ENCODE data around the gene OR52N4. TPM values are rescaled to one million over a fixed set of nuclear protein-coding genes. Genes with fewer than 3 reads are reported as not detected.

The OR52N4 gene
- total and polyA plus RNA-seq, 2 of the 8 experiments (the other 6 are each of a cell fraction or from before 2014, with no cell fraction given): 3.7 TPM; not detected in 1

DNA sequence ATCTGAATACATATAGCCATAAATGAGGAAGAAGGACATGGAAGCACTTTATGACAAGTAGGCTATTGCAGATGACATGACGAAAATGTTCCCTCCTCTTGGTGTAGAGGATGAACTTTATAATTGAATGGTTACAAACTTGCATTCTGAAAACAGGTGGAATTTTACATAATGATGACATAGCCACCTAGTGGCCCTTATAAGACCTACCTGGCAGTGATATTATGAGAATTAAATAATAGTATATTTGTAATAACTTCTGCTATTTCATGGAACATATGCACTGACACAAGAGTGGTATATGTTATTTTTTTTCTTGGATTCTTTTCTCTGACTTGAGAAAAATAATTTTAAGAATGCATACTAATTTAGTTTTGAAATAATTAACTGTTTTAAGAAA is 41.5 kb upstream of the OR52N4 start:
- Histone ChIP-seq H3K79me1 (ENCODE audit: low read depth, low read length) (no peaks in the 10 kb centered on the region), H3K4me1 (replicated peaks in 1 of 4; ENCODE audit: control insufficient read depth in 3 of 4, insufficient read depth in 4 of 4, low read length in 3 of 4) (no peaks in the 10 kb centered on the region), H2AFZ (ENCODE audit: low read length) (no peak overlapping the region), H3K4me2 (ENCODE audit: insufficient read depth in 1 of 2, low read depth in 2 of 2, low read length in 2 of 2) (no peak overlapping the region), H3K4me3 (ENCODE audit: extremely low read depth in 1 of 4, insufficient read depth in 2 of 4, low read depth in 3 of 4, low read length in 4 of 4) (no peak overlapping the region), H4K20me1 (replicated peaks in 1 of 2; ENCODE audit: control insufficient read depth in 1 of 2, insufficient read depth in 2 of 2, low read length in 2 of 2) (no peaks in the 10 kb centered on the region), H3K9ac (replicated peaks in 1 of 4; ENCODE audit: extremely low read depth in 1 of 4, low read depth in 3 of 4, low read length in 3 of 4) (no peak overlapping the region), H3K23ac (ENCODE audit: insufficient read length) (no peak overlapping the region), H2BK12ac (ENCODE audit: low read depth, low read length) (no peak overlapping the region), H3K9me3 (ENCODE audit: insufficient read depth in 2 of 2, low read depth in 1 of 2, low read length in 1 of 2) (no peaks in the 10 kb centered on the region), H3K18ac (ENCODE audit: extremely low read depth, low read length) (no peak overlapping the region), H3K4ac (replicated peaks; ENCODE audit: insufficient read length, low read depth, low read length) (no peak overlapping the region), H2BK120ac (replicated peaks; ENCODE audit: low read depth, low read length) (no peak overlapping the region), H3K79me2 (ENCODE audit: control insufficient read depth in 1 of 2, insufficient read depth in 2 of 2, low read length in 2 of 2) (no peaks in the 10 kb centered on the region), H3K56ac (replicated peaks; ENCODE audit: insufficient read length, low read depth, low read length) (no peak overlapping the region), H2BK15ac (ENCODE audit: low read length) (no peak overlapping the region), H3K23me2 (ENCODE audit: low read depth, low read length) (no peaks in the 10 kb centered on the region; the same call in 1 of the 2 replicates), H2BK20ac (ENCODE audit: low read length) (no peak overlapping the region), H3K27ac (ENCODE audit: low read depth, low read length) (no peak overlapping the region), H4K5ac (ENCODE audit: insufficient read length, low read depth, low read length) (no peak overlapping the region), H2BK5ac (ENCODE audit: low read depth, low read length) (no peak overlapping the region), H3K36me3 (ENCODE audit: control insufficient read depth in 2 of 4, insufficient read depth in 4 of 4, low read length in 3 of 4) (peaks cover 3 to 20% (median 14%) of the 10 kb centered on the region in 4 experiments; a peak in 7 of 8 replicates), H2AK5ac (ENCODE audit: low read depth, low read length) (no peak overlapping the region), H3K14ac (ENCODE audit: insufficient read length) (no peak overlapping the region), H4K8ac (ENCODE audit: extremely low read depth, insufficient read depth, low read length) (no peak overlapping the region), H3K27me3 (replicated peaks in 1 of 4; ENCODE audit: control insufficient read depth in 3 of 4, extremely low read depth in 1 of 4, insufficient read depth in 3 of 4, low read length in 3 of 4) (peaks cover 0 to 1% (median 0%) of the 10 kb centered on the region in 4 experiments; a peak in 1 of 7 replicates), H4K91ac (replicated peaks; ENCODE audit: insufficient read length, low read length) (no peak overlapping the region)
- CTCF ChIA-PET (ENCODE audit: partially characterized antibody): interaction anchor here (0.7 to 4.5 kb wide), 8 partner anchors 11 to 193 kb away, joined by 3 to 21 read pairs (median 4); partner anchors contain the start of gene TRIM5
- TF ChIP-seq KDM5A (IDR thresholded peaks at IDR 0.05; ENCODE audit: low read length) (no peak), KDM4A (IDR thresholded peaks at IDR 0.05; ENCODE audit: low read depth, low read length, severe bottlenecking) (no peak), RNF2 (IDR thresholded peaks at IDR 0.05; ENCODE audit: borderline replicate concordance, low read depth, low read length, missing control alignments, poor library complexity, severe bottlenecking) (no peak), CHD2 (IDR thresholded peaks at IDR 0.05; ENCODE audit: low read length) (no peak), CTBP2 (IDR thresholded peaks at IDR 0.05; ENCODE audit: borderline replicate concordance, insufficient read depth, insufficient read length, low read length) (no peak), RAD21 (IDR thresholded peaks at IDR 0.05 in 1 of 2, conservative IDR thresholded peaks at IDR 0.05 in 1 of 2; ENCODE audit: low read depth in 2 of 2, low read length in 2 of 2) (peak; percentile 10 to 26; a peak in 2 of 4 replicates), POLR2A (IDR thresholded peaks at IDR 0.05; ENCODE audit: control extremely low read depth in 1 of 2, low read depth in 2 of 2, low read length in 2 of 2) (no peak)
- TF ChIP-seq, protein P1, sequence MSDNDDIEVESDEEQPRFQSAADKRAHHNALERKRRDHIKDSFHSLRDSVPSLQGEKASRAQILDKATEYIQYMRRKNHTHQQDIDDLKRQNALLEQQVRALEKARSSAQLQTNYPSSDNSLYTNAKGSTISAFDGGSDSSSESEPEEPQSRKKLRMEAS (IDR thresholded peaks at IDR 0.05): no peak
- TF ChIP-seq, protein P2, sequence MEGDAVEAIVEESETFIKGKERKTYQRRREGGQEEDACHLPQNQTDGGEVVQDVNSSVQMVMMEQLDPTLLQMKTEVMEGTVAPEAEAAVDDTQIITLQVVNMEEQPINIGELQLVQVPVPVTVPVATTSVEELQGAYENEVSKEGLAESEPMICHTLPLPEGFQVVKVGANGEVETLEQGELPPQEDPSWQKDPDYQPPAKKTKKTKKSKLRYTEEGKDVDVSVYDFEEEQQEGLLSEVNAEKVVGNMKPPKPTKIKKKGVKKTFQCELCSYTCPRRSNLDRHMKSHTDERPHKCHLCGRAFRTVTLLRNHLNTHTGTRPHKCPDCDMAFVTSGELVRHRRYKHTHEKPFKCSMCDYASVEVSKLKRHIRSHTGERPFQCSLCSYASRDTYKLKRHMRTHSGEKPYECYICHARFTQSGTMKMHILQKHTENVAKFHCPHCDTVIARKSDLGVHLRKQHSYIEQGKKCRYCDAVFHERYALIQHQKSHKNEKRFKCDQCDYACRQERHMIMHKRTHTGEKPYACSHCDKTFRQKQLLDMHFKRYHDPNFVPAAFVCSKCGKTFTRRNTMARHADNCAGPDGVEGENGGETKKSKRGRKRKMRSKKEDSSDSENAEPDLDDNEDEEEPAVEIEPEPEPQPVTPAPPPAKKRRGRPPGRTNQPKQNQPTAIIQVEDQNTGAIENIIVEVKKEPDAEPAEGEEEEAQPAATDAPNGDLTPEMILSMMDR (IDR thresholded peaks at IDR 0.05; ENCODE audit: control extremely low read depth in 1 of 3, insufficient read depth in 1 of 3, low read depth in 1 of 3, low read length in 3 of 3): peak in 1 of 3 experiments; percentile 6; a peak in 1 of 4 replicates
- WGBS, 2 experiments (ENCODE audit: extremely low coverage in 1 of 2, insufficient coverage in 1 of 2, insufficient read length in 1 of 2, insufficient replicate concordance in 2 of 2, low coverage in 1 of 2, low lambda C conversion rate in 2 of 2, missing lambda C conversion rate in 1 of 2): 85% methylated on average over 1 of the region's 1 CpG; no CpG with 5 or more reads in 1 of the 2 experiments
- DNase-seq (ENCODE audit: low read depth in 1 of 2, low spot score in 2 of 2) (no peak), FAIRE-seq (no peak)
- POLR2A ChIA-PET (ENCODE audit: partially characterized antibody): no interaction called here

Data from H1 (cell line).